ENCODE measurements around the gene NUCKS1. TPM values are rescaled to one million over a fixed set of nuclear protein-coding genes. Genes with fewer than 3 reads are reported as not detected.

Gene NUCKS1
- total and polyA plus RNA-seq, 2 experiments from 2014 or later: 69.9 to 122 TPM

GRCh38 chr1:205711105-205712048 is 38.6 kb downstream of the NUCKS1 start:
- Histone ChIP-seq H3K36me3 (ENCODE audit: low read depth) (peaks cover 36% of the 10 kb centered on the region), H3K4me3 (no peak overlapping the region), H4K20me1 (ENCODE audit: insufficient read depth) (no peaks in the 10 kb centered on the region), H3K79me2 (ENCODE audit: insufficient read depth) (no peaks in the 10 kb centered on the region), H3K9ac (peak overlapping the region; percentile 42; the same call in 1 of the 2 replicates), H3K27ac (peak overlapping the region; percentile 77), H3K9me3 (ENCODE audit: low read depth) (no peaks in the 10 kb centered on the region), H2AFZ (no peak overlapping the region), H3K27me3 (replicated peaks; ENCODE audit: insufficient read depth) (no peaks in the 10 kb centered on the region), H3K9me2 (ENCODE audit: insufficient read depth) (no peaks in the 10 kb centered on the region), H3K4me1 (ENCODE audit: insufficient read depth) (0 out of 2 replicates have a peak, but pooled peaks cover 7% of the 10 kb centered on the region), H3F3A (ENCODE audit: insufficient read depth) (peaks cover 53% of the 10 kb centered on the region), H3K4me2 (ENCODE audit: unreplicated experiment) (no peak overlapping the region)
- WGBS, 2 experiments (ENCODE audit: low coverage in 1 of 2, low lambda C conversion rate in 2 of 2, missing lambda C conversion rate in 2 of 2): 61% methylated on average over 8 of the region's 8 CpGs
- TF ChIP-seq EZH2phosphoT487 (IDR thresholded peaks at IDR 0.05; ENCODE audit: insufficient read depth, low read depth): no peak
- no peak for TF ChIP-seq EZH2 (IDR thresholded peaks at IDR 0.05; ENCODE audit: insufficient read depth, poor library complexity, severe bottlenecking)
- peak; percentile 94 for DNase-seq
- in situ Hi-C loops (cut with MboI): no loop called here

DNA sequence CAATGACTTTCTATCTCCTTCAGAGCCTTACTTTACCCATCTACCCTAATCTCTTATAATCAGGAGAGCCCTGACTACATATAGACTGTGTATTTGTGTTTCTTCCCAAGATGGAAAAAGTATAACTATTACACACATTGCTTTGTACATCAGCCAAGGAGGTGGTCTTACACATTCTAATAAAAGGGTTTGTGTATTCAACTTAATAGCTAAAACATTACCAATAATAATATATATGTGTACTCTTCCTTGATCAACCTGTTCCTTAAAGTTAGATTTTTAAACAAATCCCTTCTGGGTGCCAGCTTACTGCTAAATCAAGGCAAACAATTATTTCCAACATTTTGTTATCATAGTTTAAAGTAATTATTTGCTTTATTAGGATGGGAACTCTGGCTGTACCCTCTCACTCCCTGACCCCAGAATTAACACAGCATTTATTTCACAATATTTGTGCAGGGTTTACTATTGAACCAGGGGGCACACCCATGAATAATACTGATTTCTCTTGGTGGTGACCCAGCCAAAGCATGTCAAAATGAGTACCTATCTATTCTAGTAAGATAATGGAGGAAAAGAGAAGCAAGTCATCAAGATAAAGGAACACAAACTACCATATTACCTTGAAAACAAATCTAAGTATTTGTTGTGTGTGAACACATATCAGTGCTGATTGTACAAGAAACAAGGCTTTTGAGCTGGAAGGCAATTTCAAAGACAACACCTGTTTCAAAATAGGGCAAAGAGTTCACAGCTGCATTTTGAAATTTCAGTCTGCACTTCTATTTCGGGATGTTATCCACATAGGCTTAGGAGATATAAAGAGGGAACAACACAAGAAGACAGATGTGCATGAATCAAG is 39.5 kb downstream of the NUCKS1 start:
- Histone ChIP-seq H3F3A (ENCODE audit: insufficient read depth) (peaks cover 44% of the 10 kb centered on the region), H3K27me3 (replicated peaks; ENCODE audit: insufficient read depth) (no peaks in the 10 kb centered on the region), H3K4me1 (ENCODE audit: insufficient read depth) (0 out of 2 replicates have a peak, but pooled peaks cover 7% of the 10 kb centered on the region), H2AFZ (no peak overlapping the region), H3K36me3 (ENCODE audit: low read depth) (peaks cover 26% of the 10 kb centered on the region), H3K9me3 (ENCODE audit: low read depth) (no peaks in the 10 kb centered on the region), H3K4me3 (no peak overlapping the region), H3K9me2 (ENCODE audit: insufficient read depth) (no peaks in the 10 kb centered on the region), H3K4me2 (ENCODE audit: unreplicated experiment) (no peak overlapping the region), H3K9ac (no peak overlapping the region), H3K79me2 (ENCODE audit: insufficient read depth) (no peaks in the 10 kb centered on the region), H4K20me1 (ENCODE audit: insufficient read depth) (no peaks in the 10 kb centered on the region), H3K27ac (no peak overlapping the region)
- 95 to 97% methylated on average over 1 of the region's 1 CpG for WGBS, 2 experiments (ENCODE audit: low coverage in 1 of 2, low lambda C conversion rate in 2 of 2, missing lambda C conversion rate in 2 of 2)
- no peak for DNase-seq
- TF ChIP-seq EZH2phosphoT487 (IDR thresholded peaks at IDR 0.05; ENCODE audit: insufficient read depth, low read depth): no peak
- TF ChIP-seq EZH2 (IDR thresholded peaks at IDR 0.05; ENCODE audit: insufficient read depth, poor library complexity, severe bottlenecking): no peak
- in situ Hi-C loops (cut with MboI): no loop called here

- in situ Hi-C loops (cut with MboI): no loop called here
- Histone ChIP-seq H3K36me3 (ENCODE audit: low read depth) (peaks cover 18% of the 10 kb centered on the region), H2AFZ (no peak overlapping the region), H3K9me2 (ENCODE audit: insufficient read depth) (no peaks in the 10 kb centered on the region), H3K4me3 (no peak overlapping the region), H3K27ac (no peak overlapping the region), H3K79me2 (ENCODE audit: insufficient read depth) (no peaks in the 10 kb centered on the region), H3K9ac (no peak overlapping the region), H3F3A (ENCODE audit: insufficient read depth) (peaks cover 36% of the 10 kb centered on the region), H3K4me1 (ENCODE audit: insufficient read depth) (0 out of 2 replicates have a peak, but pooled peaks cover 7% of the 10 kb centered on the region), H3K9me3 (ENCODE audit: low read depth) (no peaks in the 10 kb centered on the region), H3K4me2 (ENCODE audit: unreplicated experiment) (no peak overlapping the region), H3K27me3 (replicated peaks; ENCODE audit: insufficient read depth) (no peaks in the 10 kb centered on the region), H4K20me1 (ENCODE audit: insufficient read depth) (no peaks in the 10 kb centered on the region)
- 68 to 79% methylated on average over 2 of the region's 2 CpGs for WGBS, 2 experiments (ENCODE audit: low coverage in 1 of 2, low lambda C conversion rate in 2 of 2, missing lambda C conversion rate in 2 of 2)
- no peak for DNase-seq
- TF ChIP-seq EZH2 (IDR thresholded peaks at IDR 0.05; ENCODE audit: insufficient read depth, poor library complexity, severe bottlenecking) (no peak), EZH2phosphoT487 (IDR thresholded peaks at IDR 0.05; ENCODE audit: insufficient read depth, low read depth) (no peak)
Measured at GRCh38 chr1:205709640-205710039, 40.3 kb downstream of the NUCKS1 start.

- H3K9me2 ChIP-seq (ENCODE audit: insufficient read depth): no peaks in the 10 kb centered on the region
- H2AFZ ChIP-seq: no peak overlapping the region
- no peaks in the 10 kb centered on the region for H4K20me1 ChIP-seq (ENCODE audit: insufficient read depth)
- H3F3A ChIP-seq (ENCODE audit: insufficient read depth): peaks cover 30% of the 10 kb centered on the region
- 0 out of 2 replicates have a peak, but pooled peaks cover 7% of the 10 kb centered on the region for H3K4me1 ChIP-seq (ENCODE audit: insufficient read depth)
- no peak for TF ChIP-seq EZH2 (IDR thresholded peaks at IDR 0.05; ENCODE audit: insufficient read depth, poor library complexity, severe bottlenecking)
- no peak for TF ChIP-seq EZH2phosphoT487 (IDR thresholded peaks at IDR 0.05; ENCODE audit: insufficient read depth, low read depth)
- no peaks in the 10 kb centered on the region for H3K9me3 ChIP-seq (ENCODE audit: low read depth)
- H3K27ac ChIP-seq: no peak overlapping the region
- peak; percentile 51 for DNase-seq
- no peaks in the 10 kb centered on the region for H3K79me2 ChIP-seq (ENCODE audit: insufficient read depth)
- H3K9ac ChIP-seq: no peak overlapping the region
- 63 to 65% methylated on average over 4 of the region's 4 CpGs for WGBS, 2 experiments (ENCODE audit: low coverage in 1 of 2, low lambda C conversion rate in 2 of 2, missing lambda C conversion rate in 2 of 2)
- H3K4me3 ChIP-seq: no peak overlapping the region
- peaks cover 14% of the 10 kb centered on the region for H3K36me3 ChIP-seq (ENCODE audit: low read depth)
- in situ Hi-C loops (cut with MboI): no loop called here
- no peaks in the 10 kb centered on the region for H3K27me3 ChIP-seq (replicated peaks; ENCODE audit: insufficient read depth)
- H3K4me2 ChIP-seq (ENCODE audit: unreplicated experiment): no peak overlapping the region
Measured at GRCh38 chr1:205709059-205709398, 41.0 kb downstream of the NUCKS1 start.
